ENCODE results near the gene APOBEC2.

Gene APOBEC2

DNA sequence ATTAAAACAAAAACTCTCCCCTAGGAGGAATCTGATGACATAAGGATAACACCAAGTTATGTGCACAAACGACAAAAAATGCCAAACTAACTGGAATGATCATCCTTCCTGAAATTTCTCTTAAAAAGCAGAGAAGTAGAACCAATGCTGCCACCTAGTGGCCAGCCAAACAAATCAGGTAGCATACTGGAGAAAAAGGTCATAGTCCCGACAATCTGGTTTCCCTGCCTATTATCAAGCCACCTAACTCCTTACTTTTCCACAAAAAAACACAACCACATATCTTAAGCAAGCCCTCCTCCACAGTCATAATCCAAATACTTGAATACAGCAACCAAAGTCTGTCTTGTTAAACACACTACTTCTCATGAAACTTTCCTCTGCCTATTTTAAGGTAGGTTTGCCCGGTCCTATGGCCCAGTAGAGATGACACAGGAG is 13.9 kb downstream of the APOBEC2 start:
- peak; percentile 86 for DNase-seq (ENCODE audit: low read depth)
- H3K4me3 ChIP-seq (ENCODE audit: low read length) = no peak overlapping the region
- peak; percentile 83 for TF ChIP-seq CTCF (IDR thresholded peaks at IDR 0.05; ENCODE audit: insufficient read depth, low read depth, low read length, missing control alignments)

DNA sequence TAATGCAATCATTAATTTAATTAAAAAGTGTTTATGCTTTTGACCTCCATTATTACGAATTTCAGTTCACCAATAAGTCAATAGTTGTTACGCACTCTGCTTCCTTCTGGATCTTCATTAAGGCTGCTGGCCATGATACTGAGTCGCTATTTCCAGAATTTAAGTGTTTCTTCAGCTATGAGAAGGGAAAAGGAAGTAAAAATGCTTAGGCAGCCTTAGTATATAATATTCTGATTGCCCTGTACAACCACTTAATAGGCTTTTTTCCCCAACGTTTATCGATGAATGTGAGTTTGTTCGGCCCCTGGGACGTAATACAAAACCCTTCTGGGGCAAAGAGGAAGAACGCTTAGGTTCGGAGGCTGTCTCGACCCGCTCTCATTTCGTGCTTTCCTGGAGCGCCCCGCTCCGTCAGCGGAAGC is 18.5 kb downstream of the APOBEC2 start:
- TF ChIP-seq CTCF (IDR thresholded peaks at IDR 0.05; ENCODE audit: insufficient read depth, low read depth, low read length, missing control alignments) = peak; percentile 14
- no peak for DNase-seq (ENCODE audit: low read depth)
- peak overlapping the region; percentile 81 for H3K4me3 ChIP-seq (ENCODE audit: low read length)

DNA sequence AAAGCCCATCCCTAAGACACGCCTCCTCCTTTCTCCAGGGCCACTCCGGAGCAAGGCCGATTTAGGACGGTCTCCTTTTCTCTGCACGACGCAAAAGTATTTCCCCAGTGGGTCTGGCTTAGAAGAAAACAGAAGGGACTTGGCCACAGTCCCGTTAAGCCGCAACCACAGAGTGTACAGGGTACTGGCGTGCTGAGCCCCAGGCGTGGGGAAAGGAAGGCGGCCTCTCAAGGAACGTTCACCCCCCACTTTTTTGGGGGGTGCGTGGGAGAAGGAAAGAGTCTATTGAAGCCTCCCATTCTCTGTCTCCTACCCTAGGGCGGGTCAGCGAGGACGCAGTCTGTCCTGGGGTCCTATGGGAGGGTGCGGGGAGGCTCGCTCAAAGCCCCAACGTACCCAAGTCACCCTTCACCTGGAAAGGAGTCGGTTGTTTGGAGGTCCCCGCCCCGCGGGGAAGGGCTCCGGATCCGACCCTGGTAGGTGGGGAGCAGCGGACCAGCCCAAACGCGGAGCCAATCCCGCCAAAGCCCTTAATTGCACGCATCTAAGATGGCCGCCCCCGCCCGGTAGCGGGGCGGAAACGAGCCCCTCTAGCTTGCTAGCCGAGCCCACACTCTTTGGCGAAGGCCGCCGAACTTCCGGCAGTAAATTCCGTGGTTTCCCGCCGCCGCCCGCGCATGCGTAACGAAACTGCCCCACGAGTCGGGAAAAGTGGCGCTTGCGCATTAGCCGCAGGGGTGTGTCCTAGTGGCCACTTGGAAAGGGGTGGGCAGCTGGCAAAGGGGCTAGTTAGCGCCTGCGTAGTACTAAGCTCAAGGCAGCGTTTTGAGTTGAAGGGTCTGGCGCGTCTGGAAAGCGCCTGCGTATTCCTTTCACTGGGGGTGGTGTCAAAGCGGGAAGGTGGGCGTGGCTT is 19.2 kb downstream of the APOBEC2 start, which contains the start of gene OARD1:
Gene OARD1 (minus strand): TSS at position 434 of the 913 bp plus-strand sequence. CDS start 722 bp downstream, outside the sequence.
- H3K4me3 ChIP-seq (ENCODE audit: low read length) = peak within 1 kb of the TSS; percentile 81

GRCh38 chr6:41072836-41073202 is 19.8 kb downstream of the APOBEC2 start, which contains the start of gene NFYA:
Gene NFYA (plus strand): TSS chr6:41072974. CDS start chr6:41079090, 6,116 bp downstream.
- no peak for DNase-seq (ENCODE audit: low read depth)
- H3K4me3 ChIP-seq (ENCODE audit: low read length) = peak within 1 kb of the TSS; percentile 81
- TF ChIP-seq CTCF (IDR thresholded peaks at IDR 0.05; ENCODE audit: insufficient read depth, low read depth, low read length, missing control alignments) = no peak

More for the DNA sequence above, 19.2 kb downstream of the APOBEC2 start, which contains the start of gene OARD1:
- peak; percentile 99 for DNase-seq (ENCODE audit: low read depth)
- TF ChIP-seq CTCF (IDR thresholded peaks at IDR 0.05; ENCODE audit: insufficient read depth, low read depth, low read length, missing control alignments) = no peak

DNA sequence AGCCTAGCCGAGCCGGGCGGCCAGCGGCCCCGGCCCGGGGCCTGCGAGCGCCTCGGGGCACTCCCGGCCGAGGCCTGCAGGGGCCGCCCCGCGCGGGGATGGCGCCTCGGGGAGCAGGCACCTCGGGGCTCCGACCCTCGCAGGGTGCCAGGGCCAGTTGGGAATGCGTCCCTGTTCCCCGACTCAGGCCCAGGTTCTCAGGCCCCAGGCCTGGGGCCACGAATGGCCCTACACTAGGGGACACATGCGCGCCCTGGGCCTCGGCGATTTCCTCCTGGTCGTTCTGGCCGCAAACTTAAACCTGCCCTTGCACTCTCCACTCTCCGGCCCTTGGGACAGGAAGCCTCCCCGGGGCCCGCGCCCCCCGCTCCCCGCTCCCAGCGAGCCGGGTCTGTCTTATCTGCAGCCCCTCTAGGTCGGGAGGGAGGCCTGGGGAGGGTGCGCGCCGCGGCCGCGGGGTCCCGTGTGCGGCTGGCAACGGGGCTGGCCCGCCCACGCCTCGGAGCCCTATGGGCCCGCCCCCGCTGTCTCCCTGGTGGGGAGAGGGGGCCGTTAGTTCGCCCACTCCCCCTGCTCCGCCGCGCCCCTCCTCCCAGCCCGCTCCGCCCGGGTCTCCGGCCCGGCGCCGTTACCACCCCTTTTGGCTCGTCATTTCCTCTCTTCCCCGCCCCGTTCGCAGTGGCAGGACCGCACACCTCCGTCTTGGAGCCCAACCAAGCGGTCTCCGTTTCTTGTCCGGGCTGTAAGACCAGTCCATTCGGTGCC is 20.4 kb downstream of the APOBEC2 start:
- peak; percentile 84 for DNase-seq (ENCODE audit: low read depth)
- no peak for TF ChIP-seq CTCF (IDR thresholded peaks at IDR 0.05; ENCODE audit: insufficient read depth, low read depth, low read length, missing control alignments)
- H3K4me3 ChIP-seq (ENCODE audit: low read length) = peak overlapping the region; percentile 81

DNA sequence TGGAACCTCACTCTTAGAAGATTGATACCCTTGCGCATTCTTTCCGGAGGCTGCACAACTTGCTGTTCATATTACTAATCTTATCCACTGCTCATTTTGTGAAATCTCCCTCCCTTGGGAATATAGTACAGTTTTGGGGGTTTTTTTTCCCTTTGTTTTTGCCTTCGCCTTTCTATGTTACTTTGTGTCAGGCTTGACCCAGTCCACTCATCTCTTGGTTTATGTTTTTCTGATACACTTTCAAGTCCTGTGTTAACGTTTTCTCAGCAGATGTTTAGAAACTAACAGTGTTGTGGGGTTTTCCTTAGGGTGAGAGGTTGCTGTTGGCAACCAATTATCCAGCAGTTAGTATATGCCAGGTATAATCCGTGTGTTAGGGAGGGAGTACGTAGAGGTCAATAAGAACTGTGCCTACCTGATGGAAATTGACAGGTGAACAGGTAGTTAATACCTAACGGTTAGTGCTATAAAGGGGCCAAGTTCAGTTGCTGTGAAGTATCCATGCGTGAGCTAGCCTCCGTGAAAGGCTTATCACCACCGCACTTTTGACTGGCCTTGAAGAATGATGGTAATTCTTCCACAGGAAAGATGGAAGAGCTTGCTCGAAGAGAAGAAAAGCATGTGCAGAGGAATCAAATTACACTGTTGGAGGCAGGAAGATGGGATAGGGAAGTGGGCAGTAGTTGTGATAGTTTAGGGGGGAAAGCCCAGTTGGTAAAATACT is 21.1 kb downstream of the APOBEC2 start:
- peak; percentile 2 for TF ChIP-seq CTCF (IDR thresholded peaks at IDR 0.05; ENCODE audit: insufficient read depth, low read depth, low read length, missing control alignments)
- H3K4me3 ChIP-seq (ENCODE audit: low read length) = peak overlapping the region; percentile 81
- peak; percentile 13 for DNase-seq (ENCODE audit: low read depth)

Data from epithelial cell of esophagus (primary cell).